ENCODE results near the gene ASIC4.

The ASIC4 gene

GRCh38 chr2:219539926-219540678 is 25.8 kb downstream of the ASIC4 start:
- no peak overlapping the region for H3K4me3 ChIP-seq (ENCODE audit: control insufficient read depth, low read depth, low read length)
- no peak for DNase-seq (ENCODE audit: low read depth)
- no peak for TF ChIP-seq CTCF (IDR thresholded peaks at IDR 0.05; ENCODE audit: control insufficient read depth, insufficient read depth, low read depth, low read length, missing control alignments)

- TF ChIP-seq CTCF (IDR thresholded peaks at IDR 0.05; ENCODE audit: control insufficient read depth, insufficient read depth, low read depth, low read length, missing control alignments), result no peak
- DNase-seq (ENCODE audit: low read depth), result no peak
- H3K4me3 ChIP-seq (ENCODE audit: control insufficient read depth, low read depth, low read length), result no peak overlapping the region
Measured at GRCh38 chr2:219540784-219541504, 26.7 kb downstream of the ASIC4 start.

- peak; percentile 79 for TF ChIP-seq CTCF (IDR thresholded peaks at IDR 0.05; ENCODE audit: control insufficient read depth, insufficient read depth, low read depth, low read length, missing control alignments)
- no peak for DNase-seq (ENCODE audit: low read depth)
- H3K4me3 ChIP-seq (ENCODE audit: control insufficient read depth, low read depth, low read length), result peak overlapping the region; percentile 66
Measured at GRCh38 chr2:219541611-219542180, 27.4 kb downstream of the ASIC4 start.

- TF ChIP-seq CTCF (IDR thresholded peaks at IDR 0.05; ENCODE audit: control insufficient read depth, insufficient read depth, low read depth, low read length, missing control alignments), result no peak
- H3K4me3 ChIP-seq (ENCODE audit: control insufficient read depth, low read depth, low read length), result peak overlapping the region; percentile 66
- DNase-seq (ENCODE audit: low read depth), result no peak
Measured at GRCh38 chr2:219542931-219543595, 28.8 kb downstream of the ASIC4 start.

GRCh38 chr2:219543596-219544358 is 29.5 kb downstream of the ASIC4 start, which contains the start of the genes CHPF and TMEM198:
Gene CHPF (minus strand): TSS chr2:219543809. CDS start chr2:219543538, 271 bp downstream.
Gene TMEM198 (plus strand): TSS chr2:219544028. CDS start chr2:219544728, 700 bp downstream.
- no peak for TF ChIP-seq CTCF (IDR thresholded peaks at IDR 0.05; ENCODE audit: control insufficient read depth, insufficient read depth, low read depth, low read length, missing control alignments)
- DNase-seq (ENCODE audit: low read depth), result peak; percentile 89

More at GRCh38 chr2:219543596-219544358, 29.5 kb downstream of the ASIC4 start, which contains the start of the genes CHPF and TMEM198:
- peak within 1 kb of the TSS; percentile 66 for H3K4me3 ChIP-seq (ENCODE audit: control insufficient read depth, low read depth, low read length)

All from AG09309 (cell line).